GM12891 (cell line): ENCODE data around the gene CNTN4.

Source experiments
- POLR2A ChIP-seq: IDR thresholded peaks from 2 replicates; pipeline ENCODE4 v1.6.1; 2011; ENCODE audit warnings: low read depth, low read length, control low read depth
- TAF1 ChIP-seq: IDR thresholded peaks from 2 replicates; pipeline ENCODE4 v1.6.1; 2011; ENCODE audit warnings: low read depth, low read length, control low read depth

DNA sequence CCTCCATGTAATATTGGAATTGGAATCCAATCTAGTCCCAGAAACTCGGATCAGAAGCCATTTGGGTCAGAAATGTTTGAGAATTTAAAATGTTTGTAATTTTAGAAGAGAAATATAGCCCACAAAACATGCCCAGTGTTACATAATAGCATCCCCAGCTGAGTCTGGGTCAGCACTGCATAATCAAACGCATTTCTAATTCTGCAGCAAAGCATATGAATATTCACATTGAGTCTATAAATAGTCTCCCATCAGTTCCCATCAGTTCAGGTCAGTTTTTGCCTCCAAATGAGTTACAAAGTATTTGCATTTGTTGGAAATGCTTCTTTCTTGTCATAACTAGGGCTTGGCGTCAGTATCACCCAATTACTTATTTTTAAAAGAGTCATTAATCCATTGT is 628.4 kb downstream of the CNTN4 start:
- TF ChIP-seq POLR2A: no peak
- TF ChIP-seq TAF1: no peak
